Measurements from ENCODE around the gene CHRNA9. TPM values are rescaled to one million over a fixed set of nuclear protein-coding genes. Genes with fewer than 3 reads are reported as not detected.

Gene CHRNA9
- total and polyA plus RNA-seq, 11 donors = not detected

- Histone ChIP-seq H3K27me3 (peaks cover 0 to 18% (median 0%) of the 10 kb centered on the region in 9 donors), H3K4me3 (no peak overlapping the region), H3K36me3 (no peaks in the 10 kb centered on the region), H3K27ac (peak overlapping the region in 2 of 12 donors; percentile 17 to 85), H3K9me3 (peaks cover 0 to 8% (median 0%) of the 10 kb centered on the region in 12 donors), H3K4me1 (peaks cover 0 to 67% (median 2%) of the 10 kb centered on the region in 12 donors)
- ATAC-seq = no peak
- TF ChIP-seq CTCF (IDR thresholded peaks at IDR 0.05) = no peak
- no peak for TF ChIP-seq POLR2A (IDR thresholded peaks at IDR 0.05)
- WGBS, 4 donors = 59 to 82% (median 77%) methylated on average over 3 of the region's 3 CpGs
- intact Hi-C loops (cut with DNase I) = loop anchor here in 8 of 10 donors (5.0 to 10.0 kb wide), 5 partner anchors 62 to 840 kb away; partner anchors contain the start of gene N4BP2 (in 5 of the 8)
- no peak for DNase-seq
These were observed 28.2 kb upstream of the CHRNA9 start for GRCh38 chr4:40306976-40307375.

DNA sequence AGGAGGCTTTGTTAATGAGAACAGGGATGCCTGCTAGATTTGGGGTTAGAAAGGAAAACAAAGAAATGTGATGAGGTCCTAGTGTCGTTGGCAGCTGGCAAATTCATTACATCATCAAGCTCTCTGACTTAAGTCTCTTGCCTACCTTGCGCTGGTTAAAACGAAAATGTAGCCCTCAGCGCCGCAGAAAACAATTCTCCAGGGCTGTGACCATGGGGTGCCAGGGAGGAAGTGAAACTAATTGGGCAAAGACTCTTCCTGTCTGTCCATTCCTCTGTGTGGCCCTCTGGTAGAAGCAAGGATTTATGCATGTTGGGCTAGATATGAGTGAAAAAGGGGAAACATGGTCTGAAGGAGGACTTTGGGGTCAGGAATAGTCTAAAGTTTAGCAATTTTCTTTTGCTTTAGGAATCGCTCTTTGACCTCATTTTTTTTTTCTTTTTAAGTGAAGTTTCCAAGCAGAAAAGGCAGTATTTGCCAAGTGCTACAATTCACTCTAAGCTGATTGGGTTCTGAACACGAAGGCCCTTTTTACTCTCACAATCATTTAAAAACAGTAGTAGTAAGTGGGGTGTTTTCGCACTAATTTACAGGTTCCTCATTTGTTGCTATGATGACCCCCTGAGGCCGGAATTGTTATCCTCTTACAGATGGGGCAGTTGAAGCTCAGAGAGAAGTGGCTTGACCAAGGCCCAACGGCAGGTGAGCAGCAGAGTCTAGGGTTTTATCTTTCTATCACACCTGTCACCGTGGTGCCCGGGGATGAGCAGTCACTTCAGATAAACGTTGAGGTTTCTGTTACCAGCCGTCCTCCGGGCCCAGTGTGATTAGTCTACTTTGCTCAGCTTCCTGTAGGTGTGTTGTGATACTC, 27.3 kb upstream of the CHRNA9 start:
- Histone ChIP-seq H3K4me1 (peaks cover 0 to 62% (median 2%) of the 10 kb centered on the region in 12 donors), H3K36me3 (no peaks in the 10 kb centered on the region), H3K27ac (peak overlapping the region in 2 of 12 donors; percentile 17 to 85), H3K27me3 (peaks cover 0 to 15% (median 0%) of the 10 kb centered on the region in 9 donors), H3K9me3 (peaks cover 0 to 8% (median 0%) of the 10 kb centered on the region in 12 donors), H3K4me3 (peak overlapping the region in 1 of 12 donors; percentile 21)
- WGBS, 4 donors = 60 to 70% (median 63%) methylated on average over 15 of the region's 15 CpGs
- DNase-seq (peak in 4 of 5 donors; percentile 23 to 65 (median 33)), ATAC-seq (peak in 3 of 4 donors; percentile 60 to 81 (median 66))
- intact Hi-C loops (cut with DNase I) = loop anchor here (2.0 to 10.0 kb wide), 8 partner anchors 63 to 841 kb away; partner anchors contain the start of gene N4BP2 (in 6 of the 10)
- TF ChIP-seq CTCF (IDR thresholded peaks at IDR 0.05) = no peak
- no peak for TF ChIP-seq POLR2A (IDR thresholded peaks at IDR 0.05)

- Histone ChIP-seq H3K4me1 (peaks cover 0 to 61% (median 2%) of the 10 kb centered on the region in 12 donors), H3K9me3 (peaks cover 0 to 8% (median 0%) of the 10 kb centered on the region in 12 donors), H3K27ac (peak overlapping the region in 1 of 12 donors; percentile 85), H3K4me3 (peak overlapping the region in 1 of 12 donors; percentile 21), H3K27me3 (peaks cover 0 to 8% (median 0%) of the 10 kb centered on the region in 9 donors), H3K36me3 (no peaks in the 10 kb centered on the region)
- intact Hi-C loops (cut with DNase I) = loop anchor here (1.0 to 10.0 kb wide), 10 partner anchors 64 to 841 kb away; partner anchors contain the start of gene N4BP2 (in 7 of the 10)
- DNase-seq (no peak), ATAC-seq (no peak)
- TF ChIP-seq CTCF (IDR thresholded peaks at IDR 0.05) (no peak), POLR2A (IDR thresholded peaks at IDR 0.05) (no peak)
- 59 to 71% (median 64%) methylated on average over 4 of the region's 4 CpGs for WGBS, 4 donors
These were observed 26.5 kb upstream of the CHRNA9 start for GRCh38 chr4:40308528-40309122.

Data from heart left ventricle (tissue), 16 donors.